GM12891 (cell line): Measurements from ENCODE around the gene LEMD3.

Experiments
- DNase-seq: peaks from one replicate; pipeline ENCODE4 v3.0.0; 2011; ENCODE audit warnings: low spot score; ENCODE audit not compliant: insufficient read length
- FAIRE-seq: peaks from 2 replicates; lab custom pipeline; 2011; peaks lifted over from hg19 to GRCh38; lab: Jason Lieb, UNC
- PAX5 ChIP-seq: IDR thresholded peaks from 2 replicates; pipeline ENCODE4 v1.6.1; 2011; ENCODE audit warnings: low read length, moderate library complexity, mild to moderate bottlenecking; ENCODE audit not compliant: insufficient read depth, severe bottlenecking
- POLR2A ChIP-seq: IDR thresholded peaks from 2 replicates; pipeline ENCODE4 v1.6.1; 2011; ENCODE audit warnings: low read depth, low read length, control low read depth
- POLR2AphosphoS5 ChIP-seq: IDR thresholded peaks from 2 replicates; pipeline ENCODE4 v1.6.1; 2011; ENCODE audit warnings: low read depth, low read length, control low read depth
- POU2F2 ChIP-seq: IDR thresholded peaks from 2 replicates; pipeline ENCODE4 v1.6.1; 2011; ENCODE audit warnings: low read depth, mild to moderate bottlenecking, control low read depth, low read length, moderate library complexity
- SPI1 ChIP-seq: IDR thresholded peaks from 2 replicates; pipeline ENCODE4 v1.6.1; 2011; ENCODE audit warnings: low read depth, low read length, control low read depth
- TAF1 ChIP-seq: IDR thresholded peaks from 2 replicates; pipeline ENCODE4 v1.6.1; 2011; ENCODE audit warnings: low read depth, low read length, control low read depth

Gene LEMD3

GRCh38 chr12:65293735-65294134, 124.4 kb downstream of the LEMD3 start:
- FAIRE-seq (no peak), DNase-seq (no peak)
- TF ChIP-seq POLR2AphosphoS5, result no peak
- TF ChIP-seq SPI1, result no peak
- no peak for TF ChIP-seq POU2F2
- no peak for TF ChIP-seq PAX5
- TF ChIP-seq TAF1, result no peak
- no peak for TF ChIP-seq POLR2A

GRCh38 chr12:65294641-65295262, 125.4 kb downstream of the LEMD3 start:
- no peak for FAIRE-seq
- no peak for DNase-seq
- TF ChIP-seq POU2F2 (no peak), SPI1 (no peak), POLR2AphosphoS5 (no peak), TAF1 (no peak), POLR2A (no peak), PAX5 (no peak)

GRCh38 chr12:65296508-65297265, 127.3 kb downstream of the LEMD3 start:
- FAIRE-seq (no peak), DNase-seq (no peak)
- TF ChIP-seq POU2F2 (no peak), SPI1 (peak; percentile 89)
